Fibroblast of lung (primary cell): ENCODE measurements around the gene EVX2. TPM values are rescaled to one million over a fixed set of nuclear protein-coding genes. Genes with fewer than 3 reads are reported as not detected.

Experiments used
- DNase-seq, 2 donors: peaks; one replicate each; pipeline versions ENCODE4 v3.0.0 to v3.0.0-alpha.2; 2010; ENCODE audit warnings: low read depth in 2 of 2
- H2AFZ ChIP-seq: 2 replicates; pipeline ENCODE4 v1.5.1; 2012; ENCODE audit warnings: low read length, control low read depth, inconsistent platforms
- H3K27ac ChIP-seq: 2 replicates; pipeline ENCODE4 v1.5.1; 2011; ENCODE audit warnings: low read length, control low read depth; ENCODE audit not compliant: insufficient read depth
- H3K27me3 ChIP-seq: 2 replicates; pipeline ENCODE4 v1.5.1; 2011; ENCODE audit warnings: mild to moderate bottlenecking, low read length; ENCODE audit not compliant: control insufficient read depth, insufficient read depth
- H3K36me3 ChIP-seq: 2 replicates; pipeline ENCODE4 v1.5.1; 2011; ENCODE audit warnings: low read length; ENCODE audit not compliant: control insufficient read depth, insufficient read depth
- H3K4me1 ChIP-seq: 2 replicates; pipeline ENCODE4 v1.5.1; 2011; ENCODE audit warnings: low read length; ENCODE audit not compliant: control insufficient read depth, insufficient read depth; ENCODE audit errors: extremely low read depth
- H3K4me2 ChIP-seq: 2 replicates; pipeline ENCODE4 v1.5.1; 2011; ENCODE audit warnings: low read length, control low read depth; ENCODE audit not compliant: insufficient read depth; ENCODE audit errors: extremely low read depth
- H3K4me3 ChIP-seq, 4 experiments: fragments of 200-600 bp in 1 of 4; sonication (generic) in 1 of 4; replicated peaks in 1 of 4; 2 replicates each; pipeline ENCODE4 v1.5.1; 2011 to 2016; ENCODE audit warnings: low read length in 4 of 4, low read depth in 3 of 4, mild to moderate bottlenecking in 3 of 4, control low read depth in 2 of 4, inconsistent platforms in 1 of 4, mixed read lengths in 1 of 4; ENCODE audit not compliant: insufficient read depth in 1 of 4; ENCODE audit errors: control extremely low read depth in 1 of 4
- H3K79me2 ChIP-seq: 2 replicates; pipeline ENCODE4 v1.5.1; 2012; ENCODE audit warnings: mild to moderate bottlenecking, low read length, inconsistent platforms; ENCODE audit not compliant: control insufficient read depth, insufficient read depth
- H3K9ac ChIP-seq: 2 replicates; pipeline ENCODE4 v1.5.1; 2011; ENCODE audit warnings: mild to moderate bottlenecking, low read length, control low read depth; ENCODE audit not compliant: insufficient read depth
- H3K9me3 ChIP-seq: 2 replicates; pipeline ENCODE4 v1.5.1; 2012; ENCODE audit warnings: low read depth, low read length; ENCODE audit not compliant: control insufficient read depth, insufficient read depth
- H4K20me1 ChIP-seq: 2 replicates; pipeline ENCODE4 v1.5.1; 2011; ENCODE audit warnings: low read length; ENCODE audit not compliant: control insufficient read depth, insufficient read depth; ENCODE audit errors: extremely low read depth
- CTCF ChIP-seq, 2 donors: IDR thresholded peaks in 1 of 2; conservative IDR thresholded peaks in 1 of 2; 1 replicate in 1 of 2; 2 replicates in 1 of 2; pipeline ENCODE4 v1.5.1; 2011 to 2012; ENCODE audit warnings: low read length in 2 of 2, control low read depth in 1 of 2, inconsistent platforms in 1 of 2, low read depth in 1 of 2, mild to moderate bottlenecking in 1 of 2
- EZH2 ChIP-seq: IDR thresholded peaks from 2 replicates; pipeline ENCODE4 v1.5.1; 2012; ENCODE audit warnings: low read length, control low read depth, mild to moderate bottlenecking; ENCODE audit errors: missing control alignments
- polyA plus RNA-seq, 2 donors: library from polyadenylated mRNA; depleted of rRNA in 1 of 2; stranded (reverse) in 1 of 2; unstranded in 1 of 2; fragments of >200 nt; gene quantifications; 2 replicates each; pipeline ENCODE4 v1.2.1, GENCODE V29; 2011 to 2012; ENCODE audit warnings: missing spikeins in 1 of 2
- total RNA-seq: library from RNA; depleted of rRNA; stranded (reverse); fragments of >200 nt; gene quantifications from 2 replicates; pipeline ENCODE4 v1.2.1, GENCODE V29; 2014

The EVX2 gene
- total and polyA plus RNA-seq, 2 donors (not counting 1 experiment from before 2014, with no cell fraction given), result not detected

GRCh38 chr2:176129813-176130146 is 46.0 kb upstream of the EVX2 start:
- H3K36me3 ChIP-seq, result no peaks in the 10 kb centered on the region
- H3K9ac ChIP-seq, result no peak overlapping the region
- H3K4me1 ChIP-seq, result no peaks in the 10 kb centered on the region
- no peaks in the 10 kb centered on the region for H4K20me1 ChIP-seq
- peaks cover 75% of the 10 kb centered on the region for H3K27me3 ChIP-seq
- TF ChIP-seq CTCF (conservative IDR thresholded peaks at IDR 0.05 in 1 of 2, IDR thresholded peaks at IDR 0.05 in 1 of 2; ENCODE audit: low read depth in 1 of 2, low read length in 2 of 2), result no peak
- no peak for TF ChIP-seq EZH2
- H3K4me3 ChIP-seq, result no peak overlapping the region
- H3K79me2 ChIP-seq, result no peaks in the 10 kb centered on the region
- no peak for DNase-seq
- H3K4me2 ChIP-seq, result no peak overlapping the region
- no peak overlapping the region for H3K27ac ChIP-seq
- H3K9me3 ChIP-seq, result no peaks in the 10 kb centered on the region
- H2AFZ ChIP-seq, result no peak overlapping the region

GRCh38 chr2:176128982-176129796 is 45.4 kb upstream of the EVX2 start, which contains the start of gene HOXD8:
HOXD8 (plus strand) TSS chr2:176129705; CDS start chr2:176130367, 662 bp downstream.
- H4K20me1 ChIP-seq, result no peaks in the 10 kb centered on the region
- H3K4me1 ChIP-seq, result no peaks in the 10 kb centered on the region
- H3K9ac ChIP-seq, result no peak within 1 kb of the TSS
- peaks cover 76% of the 10 kb centered on the region for H3K27me3 ChIP-seq
- H3K4me2 ChIP-seq, result no peak within 1 kb of the TSS
- H2AFZ ChIP-seq, result no peak within 1 kb of the TSS
- H3K4me3 ChIP-seq, result peak within 1 kb of the TSS in 1 of 4 experiments; percentile 7
- H3K36me3 ChIP-seq, result no peaks in the 10 kb centered on the region
- TF ChIP-seq CTCF (conservative IDR thresholded peaks at IDR 0.05 in 1 of 2, IDR thresholded peaks at IDR 0.05 in 1 of 2; ENCODE audit: low read depth in 1 of 2, low read length in 2 of 2), result no peak
- TF ChIP-seq EZH2, result peak; percentile 51
- no peak within 1 kb of the TSS for H3K27ac ChIP-seq
- H3K9me3 ChIP-seq, result no peaks in the 10 kb centered on the region
- no peaks in the 10 kb centered on the region for H3K79me2 ChIP-seq
- peak; percentile 22 to 56 for DNase-seq

GRCh38 chr2:176128172-176128981 is 44.6 kb upstream of the EVX2 start:
- no peak for DNase-seq
- Histone ChIP-seq H3K27ac (no peak overlapping the region), H3K9ac (no peak overlapping the region), H4K20me1 (no peaks in the 10 kb centered on the region), H2AFZ (no peak overlapping the region), H3K9me3 (no peaks in the 10 kb centered on the region), H3K79me2 (no peaks in the 10 kb centered on the region), H3K27me3 (peaks cover 78% of the 10 kb centered on the region), H3K4me2 (no peak overlapping the region), H3K4me1 (no peaks in the 10 kb centered on the region), H3K36me3 (no peaks in the 10 kb centered on the region), H3K4me3 (no peak overlapping the region)
- no peak for TF ChIP-seq EZH2
- no peak for TF ChIP-seq CTCF (conservative IDR thresholded peaks at IDR 0.05 in 1 of 2, IDR thresholded peaks at IDR 0.05 in 1 of 2; ENCODE audit: low read depth in 1 of 2, low read length in 2 of 2)
